IMR-90 (cell line): ENCODE results near the gene GABBR2. TPM values are rescaled to one million over a fixed set of nuclear protein-coding genes. Genes with fewer than 3 reads are reported as not detected.

ENCODE experiments used
- ATAC-seq: fragments of 200-7000 bp; cut with Tn5 transposase; 2 replicates; pipeline ENCODE4 v1.9.1; 2020; ENCODE audit warnings: low read depth, mild to moderate bottlenecking, moderate library complexity
- BruUV-seq: library from RNA; stranded (reverse); fragments of 400-500 nt; replicated peaks from 2 replicates; lab custom pipeline; 2021; lab: Mats Ljungman, UMichigan
- CTCF ChIA-PET: fragments of 300-600 bp; formaldehyde crosslinking; extraction: SDS; loops from one replicate; lab custom pipeline; 2021; ENCODE audit warnings: antibody characterized with exemption; lab: Yijun Ruan, JAX
- POLR2A ChIA-PET: fragments of 300-600 bp; sonication (Branson Sonifier 250); formaldehyde crosslinking; loops from one replicate; lab custom pipeline; 2022; ENCODE audit warnings: antibody characterized with exemption; ENCODE audit not compliant: unreplicated experiment; lab: Charles Lee
- DNase-seq: peaks from one replicate; pipeline ENCODE4 v3.0.0; 2013
- H2AFZ ChIP-seq: replicated peaks from 2 replicates; pipeline ENCODE3; 2013; ENCODE audit warnings: low read length, mild to moderate bottlenecking; ENCODE audit not compliant: poor library complexity
- H2AK5ac ChIP-seq: 2 replicates; pipeline ENCODE4 v1.6.1; 2013; ENCODE audit warnings: low read depth, low read length, inconsistent platforms
- H2AK9ac ChIP-seq: replicated peaks from 2 replicates; pipeline ENCODE3; 2013; ENCODE audit warnings: mild to moderate bottlenecking, low read depth, low read length, moderate library complexity; ENCODE audit not compliant: poor library complexity
- H2BK120ac ChIP-seq: 2 replicates; pipeline ENCODE4 v1.6.1; 2013; ENCODE audit warnings: low read depth, low read length, inconsistent platforms
- H2BK15ac ChIP-seq: 3 replicates; pipeline ENCODE4 v1.6.1; 2013; ENCODE audit warnings: low read depth, low read length, inconsistent platforms
- H2BK20ac ChIP-seq: 2 replicates; pipeline ENCODE4 v1.6.1; 2013; ENCODE audit warnings: low read depth, mild to moderate bottlenecking, inconsistent platforms, low read length, moderate library complexity
- H2BK5ac ChIP-seq: 2 replicates; pipeline ENCODE4 v1.6.1; 2013; ENCODE audit warnings: mild to moderate bottlenecking, low read depth, low read length, inconsistent platforms; ENCODE audit not compliant: poor library complexity, severe bottlenecking
- H3K14ac ChIP-seq: replicated peaks from 2 replicates; pipeline ENCODE4 v1.6.1; 2013; ENCODE audit warnings: low read depth, low read length, inconsistent platforms
- H3K18ac ChIP-seq: 2 replicates; pipeline ENCODE4 v1.6.1; 2013; ENCODE audit warnings: low read depth, low read length, control low read depth
- H3K23ac ChIP-seq: 2 replicates; pipeline ENCODE4 v1.6.1; 2013; ENCODE audit warnings: low read depth, low read length, inconsistent platforms
- H3K27ac ChIP-seq: 2 replicates; pipeline ENCODE4 v1.5.1; 2013; ENCODE audit warnings: mild to moderate bottlenecking, control low read depth, low read length; ENCODE audit not compliant: insufficient read depth
- H3K27me3 ChIP-seq: 2 replicates; pipeline ENCODE4 v1.6.1; 2013; ENCODE audit warnings: low read length; ENCODE audit not compliant: control insufficient read depth, insufficient read depth
- H3K36me3 ChIP-seq: 2 replicates; pipeline ENCODE4 v1.6.1; 2013; ENCODE audit warnings: low read length, mixed read lengths; ENCODE audit not compliant: control insufficient read depth, insufficient read depth
- H3K4ac ChIP-seq: 2 replicates; pipeline ENCODE4 v1.6.1; 2013; ENCODE audit warnings: low read depth, low read length, inconsistent platforms
- H3K4me1 ChIP-seq: 2 replicates; pipeline ENCODE4 v1.6.1; 2013; ENCODE audit warnings: low read length, mixed read lengths; ENCODE audit not compliant: control insufficient read depth, insufficient read depth
- H3K4me2 ChIP-seq: 2 replicates; pipeline ENCODE4 v1.6.1; 2013; ENCODE audit warnings: low read depth, mild to moderate bottlenecking, control low read depth, low read length, moderate library complexity
- H3K4me3 ChIP-seq: 2 replicates; pipeline ENCODE4 v1.5.1; 2013; ENCODE audit warnings: low read depth, mild to moderate bottlenecking, control low read depth, low read length, moderate library complexity; ENCODE audit not compliant: insufficient read depth
- H3K56ac ChIP-seq: 2 replicates; pipeline ENCODE4 v1.6.1; 2013; ENCODE audit warnings: low read length, inconsistent platforms; ENCODE audit not compliant: insufficient read depth; ENCODE audit errors: extremely low read depth
- H3K79me1 ChIP-seq, 2 experiments: 2 replicates each; pipeline ENCODE4 v1.6.1; 2013; ENCODE audit warnings: low read length in 2 of 2, inconsistent platforms in 1 of 2, low read depth in 1 of 2
- H3K9ac ChIP-seq: 2 replicates; pipeline ENCODE4 v1.6.1; 2013; ENCODE audit warnings: low read depth, low read length, control low read depth
- H3K9me1 ChIP-seq: 2 replicates; pipeline ENCODE4 v1.6.1; 2013; ENCODE audit warnings: low read length, inconsistent platforms; ENCODE audit not compliant: insufficient read depth
- H3K9me3 ChIP-seq: 2 replicates; pipeline ENCODE4 v1.6.1; 2013; ENCODE audit warnings: low read length; ENCODE audit not compliant: control insufficient read depth, insufficient read depth
- H4K20me1 ChIP-seq: 2 replicates; pipeline ENCODE4 v1.6.1; 2013; ENCODE audit warnings: low read length, inconsistent platforms; ENCODE audit not compliant: insufficient read depth
- H4K5ac ChIP-seq: 2 replicates; pipeline ENCODE4 v1.6.1; 2013; ENCODE audit warnings: mild to moderate bottlenecking, low read depth, low read length, control low read depth
- H4K8ac ChIP-seq, 2 experiments: 2 replicates each; pipeline ENCODE4 v1.6.1; 2013; ENCODE audit warnings: low read depth in 2 of 2, low read length in 2 of 2, control low read depth in 1 of 2, inconsistent platforms in 1 of 2
- H4K91ac ChIP-seq: 2 replicates; pipeline ENCODE4 v1.6.1; 2013; ENCODE audit warnings: low read depth, low read length, inconsistent platforms; ENCODE audit not compliant: insufficient read depth
- BHLHE40 ChIP-seq: fragments of 150-350 bp; IDR thresholded peaks from 2 replicates; pipeline ENCODE4 v1.6.1; 2016; ENCODE audit warnings: mild to moderate bottlenecking, low read depth, low read length
- CEBPB ChIP-seq: IDR thresholded peaks from 2 replicates; pipeline ENCODE4 v1.6.1; 2012; ENCODE audit warnings: low read depth, low read length, improper control_type of control experiment
- FOS ChIP-seq: fragments of 150-350 bp; IDR thresholded peaks from 2 replicates; pipeline ENCODE4 v1.6.1; 2016; ENCODE audit warnings: low read depth, low read length
- MAFK ChIP-seq: IDR thresholded peaks from 2 replicates; pipeline ENCODE4 v1.6.1; 2012; ENCODE audit warnings: low read depth, low read length, improper control_type of control experiment
- SMC3 ChIP-seq: fragments of 150-350 bp; IDR thresholded peaks from 2 replicates; pipeline ENCODE4 v1.6.1; 2016; ENCODE audit warnings: low read depth, mild to moderate bottlenecking, antibody characterized with exemption, low read length, moderate library complexity
- WGBS, 2 experiments: methylation state at CpG; one replicate each; pipeline versions ENCODE4 v1.1.5 to v1.1.7; 2013; ENCODE audit warnings: missing lambda C conversion rate in 2 of 2; ENCODE audit not compliant: insufficient read length in 1 of 2; ENCODE audit errors: extremely low coverage in 2 of 2; 5-methylcytosine and 5-hydroxymethylcytosine counted together
- dilution Hi-C: fragments of 300-500 bp; cut with HindIII; formaldehyde crosslinking; loops from one replicate; pipeline ENCODE4 v1.14.3; 2018; ENCODE audit warnings: low sequenced_read_pairs; ENCODE audit not compliant: unreplicated experiment
- in situ Hi-C: fragments of 300-500 bp; cut with MboI; formaldehyde crosslinking; loops from 3 replicates; pipeline ENCODE4 v1.14.3; 2019; ENCODE audit warnings: low sequenced_read_pairs, inconsistent platforms, mixed read lengths
- intact Hi-C: fragments of 100-400 bp; cut with micrococcal nuclease; formaldehyde crosslinking; loops from 2 replicates; pipeline ENCODE4 v1.10.0; 2022
- polyA plus RNA-seq, 3 experiments: library from polyadenylated mRNA; depleted of rRNA; stranded (reverse); fragments of >200 nt; gene quantifications; 2 replicates each; pipeline ENCODE4 v1.2.3, GENCODE V29; 2012; ENCODE audit warnings: low replicate concordance in 1 of 3
- total RNA-seq: library from RNA; depleted of rRNA; stranded (reverse); fragments of >200 nt; gene quantifications from 2 replicates; pipeline ENCODE4 v1.2.3, GENCODE V29; 2012
- TF ChIP-seq, protein P1 (sequence below): fragments of 150-350 bp; IDR thresholded peaks from 2 replicates; pipeline ENCODE4 v1.6.1; 2017; ENCODE audit warnings: mild to moderate bottlenecking, antibody characterized with exemption, low read length, low read depth
- TF ChIP-seq, protein P2 (sequence below): fragments of 150-350 bp; IDR thresholded peaks from 2 replicates; pipeline ENCODE4 v1.6.1; 2016; ENCODE audit warnings: low read depth, mild to moderate bottlenecking, low read length, moderate library complexity, borderline replicate concordance

The GABBR2 gene
- total and polyA plus RNA-seq, 2 of the 4 experiments (the other 2 are of a cell fraction) = 14.2 to 20.3 TPM

DNA sequence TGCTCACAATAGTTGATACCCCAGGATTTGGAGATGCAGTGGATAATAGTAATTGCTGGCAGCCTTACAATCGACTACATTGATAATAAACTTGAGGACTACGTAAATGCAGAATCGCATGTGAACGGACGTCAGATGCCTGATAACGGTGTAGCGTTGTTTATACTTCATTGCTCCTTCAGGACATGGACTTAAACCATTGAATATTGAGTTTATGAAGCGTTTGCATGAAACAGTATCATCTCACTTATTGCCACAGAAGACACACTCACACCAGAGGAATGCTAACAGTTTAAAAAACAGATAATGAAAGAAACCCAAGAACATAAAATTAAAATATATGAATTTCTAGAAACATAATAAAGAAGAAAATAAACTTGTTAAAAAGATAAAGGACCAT lies 101.6 kb downstream of the GABBR2 start (continued):
- TF ChIP-seq, protein P1, sequence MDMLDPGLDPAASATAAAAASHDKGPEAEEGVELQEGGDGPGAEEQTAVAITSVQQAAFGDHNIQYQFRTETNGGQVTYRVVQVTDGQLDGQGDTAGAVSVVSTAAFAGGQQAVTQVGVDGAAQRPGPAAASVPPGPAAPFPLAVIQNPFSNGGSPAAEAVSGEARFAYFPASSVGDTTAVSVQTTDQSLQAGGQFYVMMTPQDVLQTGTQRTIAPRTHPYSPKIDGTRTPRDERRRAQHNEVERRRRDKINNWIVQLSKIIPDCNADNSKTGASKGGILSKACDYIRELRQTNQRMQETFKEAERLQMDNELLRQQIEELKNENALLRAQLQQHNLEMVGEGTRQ = no peak

DNA sequence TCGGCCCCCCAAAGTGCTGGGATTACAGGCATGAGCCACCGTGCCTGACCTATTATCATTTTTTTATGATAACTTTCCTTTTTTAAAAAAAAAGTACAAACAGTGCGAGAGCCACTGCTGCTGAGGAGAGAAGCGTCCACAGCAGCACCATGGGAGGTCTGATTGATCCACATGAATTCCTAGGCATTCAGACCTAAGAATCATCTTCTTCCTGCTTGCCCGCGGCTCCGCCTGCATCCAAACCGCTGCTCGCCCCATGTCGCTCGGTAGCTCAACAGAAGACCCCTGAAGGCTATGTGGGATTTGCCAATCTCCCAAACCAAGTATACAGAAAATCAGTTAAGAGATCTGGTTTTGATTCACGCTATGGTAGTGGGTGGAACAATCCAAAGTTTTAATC lies 102.0 kb downstream of the GABBR2 start:
- intact Hi-C loops = loop anchor here (2.0 to 10.0 kb wide), 3 partner anchors 52 to 114 kb away; partner anchors contain the start of gene GABBR2

More for the DNA sequence above, 102.0 kb downstream of the GABBR2 start:
- no TSS peak for BruUV-seq
- peak overlapping the region; percentile 98 for H2BK120ac ChIP-seq
- no peaks in the 10 kb centered on the region for H3K27me3 ChIP-seq
- peak overlapping the region; percentile 100 for H2BK5ac ChIP-seq
- H4K8ac ChIP-seq = peak overlapping the region; percentile 48 to 93
- peak overlapping the region; percentile 90 for H2BK15ac ChIP-seq
- 83% methylated on average over 1 of the region's 12 CpGs; no CpG with 5 or more reads in 1 of the 2 experiments for whole genome bisulfite sequencing, 2 experiments
- H3K79me1 ChIP-seq = peaks cover 27 to 65% of the 10 kb centered on the region in 2 experiments
- no peak for ATAC-seq
- peak overlapping the region; percentile 100 for H3K27ac ChIP-seq
- peak overlapping the region; percentile 99 for H3K18ac ChIP-seq
- H3K23ac ChIP-seq = peak overlapping the region; percentile 67; the same call in 1 of the 2 replicates
- H3K4me2 ChIP-seq = peak overlapping the region; percentile 0; the same call in 1 of the 2 replicates
- H4K20me1 ChIP-seq = no peaks in the 10 kb centered on the region
- peaks cover 46% of the 10 kb centered on the region for H3K4me1 ChIP-seq
- peak overlapping the region; percentile 81 for H3K56ac ChIP-seq
- TF ChIP-seq BHLHE40 = no peak
- no peak for TF ChIP-seq SMC3
- TF ChIP-seq, protein P1 = no peak
- TF ChIP-seq, protein P2, sequence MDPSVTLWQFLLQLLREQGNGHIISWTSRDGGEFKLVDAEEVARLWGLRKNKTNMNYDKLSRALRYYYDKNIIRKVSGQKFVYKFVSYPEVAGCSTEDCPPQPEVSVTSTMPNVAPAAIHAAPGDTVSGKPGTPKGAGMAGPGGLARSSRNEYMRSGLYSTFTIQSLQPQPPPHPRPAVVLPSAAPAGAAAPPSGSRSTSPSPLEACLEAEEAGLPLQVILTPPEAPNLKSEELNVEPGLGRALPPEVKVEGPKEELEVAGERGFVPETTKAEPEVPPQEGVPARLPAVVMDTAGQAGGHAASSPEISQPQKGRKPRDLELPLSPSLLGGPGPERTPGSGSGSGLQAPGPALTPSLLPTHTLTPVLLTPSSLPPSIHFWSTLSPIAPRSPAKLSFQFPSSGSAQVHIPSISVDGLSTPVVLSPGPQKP = no peak
- TF ChIP-seq MAFK = no peak
- TF ChIP-seq FOS = no peak
- no peak for TF ChIP-seq CEBPB
- H2AFZ ChIP-seq = no peak overlapping the region
- no peak for DNase-seq
- ChIA-PET CTCF (no interaction called here), POLR2A (no interaction called here)
- dilution Hi-C loops (no loop called here), in situ Hi-C loops (no loop called here)
- peak overlapping the region; percentile 99 for H4K5ac ChIP-seq
- H3K4ac ChIP-seq = peak overlapping the region; percentile 96
- no peaks in the 10 kb centered on the region for H3K36me3 ChIP-seq
- H2AK5ac ChIP-seq = peak overlapping the region; percentile 91
- H3K4me3 ChIP-seq = no peak overlapping the region
- peaks cover 35% of the 10 kb centered on the region for H3K9me1 ChIP-seq
- H3K9me3 ChIP-seq = no peaks in the 10 kb centered on the region
- peak overlapping the region; percentile 30 for H2AK9ac ChIP-seq
- peak overlapping the region; percentile 98 for H2BK20ac ChIP-seq
- peak overlapping the region; percentile 97 for H4K91ac ChIP-seq
- H3K14ac ChIP-seq = peak overlapping the region; percentile 88
- H3K9ac ChIP-seq = peak overlapping the region; percentile 63
